ENCODE measurements around the gene SNED1.

The SNED1 gene

DNA sequence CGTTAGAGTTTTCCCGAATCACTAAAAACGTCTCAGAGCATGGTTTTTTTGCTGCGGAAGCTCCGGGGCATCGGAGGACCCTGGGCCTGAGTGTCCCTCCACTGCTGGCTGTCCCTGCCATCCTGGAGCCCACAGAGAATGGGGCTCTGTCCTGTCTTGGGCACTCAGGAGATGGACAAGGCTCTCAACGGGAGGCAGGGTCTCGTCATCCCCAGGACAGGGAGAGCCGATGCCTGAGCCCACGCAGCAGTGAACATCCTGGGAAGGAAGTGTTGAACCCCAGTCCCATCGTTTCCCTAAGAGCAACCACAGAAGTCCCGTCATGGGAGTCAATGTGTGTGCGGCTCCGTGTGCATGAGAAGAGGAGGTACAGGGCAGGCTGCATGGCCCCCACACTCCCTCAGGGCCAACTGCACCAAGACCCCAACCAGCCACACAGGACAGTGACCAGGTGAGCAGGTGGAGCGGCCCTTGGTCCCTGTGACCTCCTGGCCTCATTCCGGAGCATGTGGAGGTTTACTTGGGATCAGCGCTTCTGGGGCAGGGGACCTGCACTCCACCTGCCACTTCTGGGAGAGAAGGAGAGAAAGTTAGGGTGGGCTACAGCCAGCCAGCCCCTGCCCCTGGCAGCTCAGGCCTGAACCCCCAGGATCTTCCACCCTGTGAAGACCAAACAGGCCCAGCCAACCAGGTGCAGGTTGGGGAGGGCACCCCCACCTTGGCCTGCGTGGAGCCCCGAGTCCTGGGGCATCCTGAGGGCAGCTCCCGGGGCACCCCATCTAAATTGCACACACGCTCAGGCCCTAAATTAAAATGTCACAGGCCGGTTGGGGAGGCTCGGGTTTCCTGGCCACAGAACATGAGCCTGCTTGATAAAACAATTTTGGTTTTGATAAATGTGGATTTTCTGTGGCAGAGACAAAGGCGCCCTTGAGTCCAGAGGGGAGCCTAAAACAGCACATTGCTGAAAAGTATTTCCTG is 3.1 kb upstream of the SNED1 start:
- H3K9me2 ChIP-seq (replicated peaks; ENCODE audit: control insufficient read depth, low read length), result no peaks in the 10 kb centered on the region
- H3K4me1 ChIP-seq (ENCODE audit: control insufficient read depth, low read length), result no peaks in the 10 kb centered on the region
- H3F3A ChIP-seq (ENCODE audit: control insufficient read depth, insufficient read depth), result no peaks in the 10 kb centered on the region
- TF ChIP-seq EZH2phosphoT487 (IDR thresholded peaks at IDR 0.05; ENCODE audit: borderline replicate concordance, low read length), result no peak
- TF ChIP-seq, protein P1, sequence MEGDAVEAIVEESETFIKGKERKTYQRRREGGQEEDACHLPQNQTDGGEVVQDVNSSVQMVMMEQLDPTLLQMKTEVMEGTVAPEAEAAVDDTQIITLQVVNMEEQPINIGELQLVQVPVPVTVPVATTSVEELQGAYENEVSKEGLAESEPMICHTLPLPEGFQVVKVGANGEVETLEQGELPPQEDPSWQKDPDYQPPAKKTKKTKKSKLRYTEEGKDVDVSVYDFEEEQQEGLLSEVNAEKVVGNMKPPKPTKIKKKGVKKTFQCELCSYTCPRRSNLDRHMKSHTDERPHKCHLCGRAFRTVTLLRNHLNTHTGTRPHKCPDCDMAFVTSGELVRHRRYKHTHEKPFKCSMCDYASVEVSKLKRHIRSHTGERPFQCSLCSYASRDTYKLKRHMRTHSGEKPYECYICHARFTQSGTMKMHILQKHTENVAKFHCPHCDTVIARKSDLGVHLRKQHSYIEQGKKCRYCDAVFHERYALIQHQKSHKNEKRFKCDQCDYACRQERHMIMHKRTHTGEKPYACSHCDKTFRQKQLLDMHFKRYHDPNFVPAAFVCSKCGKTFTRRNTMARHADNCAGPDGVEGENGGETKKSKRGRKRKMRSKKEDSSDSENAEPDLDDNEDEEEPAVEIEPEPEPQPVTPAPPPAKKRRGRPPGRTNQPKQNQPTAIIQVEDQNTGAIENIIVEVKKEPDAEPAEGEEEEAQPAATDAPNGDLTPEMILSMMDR (IDR thresholded peaks at IDR 0.05; ENCODE audit: low read depth, low read length, poor library complexity, severe bottlenecking), result no peak
- H3K27ac ChIP-seq (ENCODE audit: low read depth, low read length), result no peak overlapping the region
- H3K9me3 ChIP-seq (ENCODE audit: control insufficient read depth, insufficient read depth, low read length), result no peaks in the 10 kb centered on the region
- H3K36me3 ChIP-seq (ENCODE audit: control insufficient read depth, low read length), result no peaks in the 10 kb centered on the region
- H4K20me1 ChIP-seq (ENCODE audit: control insufficient read depth, insufficient read depth, low read depth, low read length), result no peaks in the 10 kb centered on the region
- H3K79me2 ChIP-seq (ENCODE audit: control insufficient read depth, low read length), result no peaks in the 10 kb centered on the region
- no peak overlapping the region for H3K4me3 ChIP-seq (ENCODE audit: low read length)
- no peaks in the 10 kb centered on the region for H3K27me3 ChIP-seq (ENCODE audit: control insufficient read depth, low read length)
- H3K4me2 ChIP-seq (ENCODE audit: low read length), result no peak overlapping the region

DNA sequence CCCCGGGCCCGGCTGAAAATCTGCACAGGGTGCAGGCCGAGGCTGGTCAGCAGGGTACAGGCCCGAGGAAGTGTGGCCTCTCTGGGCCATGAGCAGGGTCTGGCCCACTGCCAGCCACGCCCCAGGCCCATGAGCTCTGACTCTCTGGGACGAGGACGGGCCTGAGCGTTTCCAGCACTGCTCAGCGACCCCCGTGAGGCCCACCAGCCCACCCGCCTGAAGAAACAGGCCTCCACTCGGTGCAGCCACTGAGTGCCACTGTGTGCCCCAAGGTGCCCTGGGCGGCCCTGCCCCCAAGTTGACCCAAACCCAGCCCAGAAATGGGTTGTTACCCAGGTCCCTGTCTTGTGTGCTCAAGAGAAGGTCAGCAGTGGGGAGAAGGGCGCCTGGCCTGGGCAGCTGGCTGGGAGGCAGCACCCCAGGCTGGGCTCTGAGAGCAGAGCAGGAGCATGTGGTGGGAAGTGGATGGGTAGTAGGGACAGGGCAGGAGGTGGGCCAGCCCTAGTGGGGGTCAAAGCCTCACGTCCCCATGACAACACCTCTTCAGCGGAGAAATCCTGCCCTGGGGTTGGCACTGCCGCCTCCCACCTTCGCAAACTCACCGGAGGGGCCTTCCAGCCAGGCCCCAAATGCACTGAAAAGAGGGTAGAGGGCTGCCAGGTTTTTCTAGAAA is 2.1 kb upstream of the SNED1 start:
- Histone ChIP-seq H3K4me3 (ENCODE audit: low read length) (no peak overlapping the region), H3K36me3 (ENCODE audit: control insufficient read depth, low read length) (no peaks in the 10 kb centered on the region), H4K20me1 (ENCODE audit: control insufficient read depth, insufficient read depth, low read depth, low read length) (no peaks in the 10 kb centered on the region), H3K4me1 (ENCODE audit: control insufficient read depth, low read length) (no peaks in the 10 kb centered on the region), H3K27me3 (ENCODE audit: control insufficient read depth, low read length) (no peaks in the 10 kb centered on the region), H3K27ac (ENCODE audit: low read depth, low read length) (no peak overlapping the region), H3K9me2 (replicated peaks; ENCODE audit: control insufficient read depth, low read length) (no peaks in the 10 kb centered on the region), H3K4me2 (ENCODE audit: low read length) (no peak overlapping the region), H3K9me3 (ENCODE audit: control insufficient read depth, insufficient read depth, low read length) (no peaks in the 10 kb centered on the region), H3F3A (ENCODE audit: control insufficient read depth, insufficient read depth) (no peaks in the 10 kb centered on the region), H3K79me2 (ENCODE audit: control insufficient read depth, low read length) (no peaks in the 10 kb centered on the region)
- TF ChIP-seq, protein P1 (IDR thresholded peaks at IDR 0.05; ENCODE audit: low read depth, low read length, poor library complexity, severe bottlenecking), result no peak
- TF ChIP-seq EZH2phosphoT487 (IDR thresholded peaks at IDR 0.05; ENCODE audit: borderline replicate concordance, low read length), result no peak

DNA sequence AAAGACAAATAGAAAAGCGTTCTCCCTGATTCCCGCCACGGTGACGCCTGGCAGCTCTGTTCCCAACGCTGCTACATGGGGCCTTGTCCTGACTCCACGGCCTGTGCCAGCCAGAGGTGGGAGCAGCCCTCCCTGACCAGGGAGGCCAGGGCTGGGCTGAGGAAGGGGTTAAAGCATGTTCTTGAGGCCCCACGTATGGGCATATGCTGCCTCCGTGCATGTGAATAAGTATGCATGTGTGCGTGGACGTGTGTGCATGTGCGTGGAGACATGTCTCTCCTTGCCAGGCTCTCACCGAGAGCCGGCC is 1.6 kb upstream of the SNED1 start:
- Histone ChIP-seq H3K9me3 (ENCODE audit: control insufficient read depth, insufficient read depth, low read length) (no peaks in the 10 kb centered on the region), H3K79me2 (ENCODE audit: control insufficient read depth, low read length) (no peaks in the 10 kb centered on the region), H3K4me1 (ENCODE audit: control insufficient read depth, low read length) (no peaks in the 10 kb centered on the region), H3F3A (ENCODE audit: control insufficient read depth, insufficient read depth) (no peaks in the 10 kb centered on the region), H4K20me1 (ENCODE audit: control insufficient read depth, insufficient read depth, low read depth, low read length) (no peaks in the 10 kb centered on the region), H3K9me2 (replicated peaks; ENCODE audit: control insufficient read depth, low read length) (no peaks in the 10 kb centered on the region), H3K4me3 (ENCODE audit: low read length) (no peak overlapping the region), H3K27me3 (ENCODE audit: control insufficient read depth, low read length) (no peaks in the 10 kb centered on the region), H3K4me2 (ENCODE audit: low read length) (no peak overlapping the region), H3K36me3 (ENCODE audit: control insufficient read depth, low read length) (no peaks in the 10 kb centered on the region), H3K27ac (ENCODE audit: low read depth, low read length) (no peak overlapping the region)
- TF ChIP-seq, protein P1 (IDR thresholded peaks at IDR 0.05; ENCODE audit: low read depth, low read length, poor library complexity, severe bottlenecking), result no peak
- TF ChIP-seq EZH2phosphoT487 (IDR thresholded peaks at IDR 0.05; ENCODE audit: borderline replicate concordance, low read length), result no peak

Measured in DOHH2 (cell line).